ENCODE results near the gene CENPP.
A peak's percentile ranks its signal among the peaks of the same experiment; 100 is the strongest.

The CENPP gene

GRCh38 chr9:92635760-92636159 lies 310.0 kb downstream of the CENPP start:
- no peak for TF ChIP-seq CTCF (conservative IDR thresholded peaks at IDR 0.05; ENCODE audit: low read depth, low read length)
- no peak overlapping the region for H3K4me3 ChIP-seq (ENCODE audit: low read depth, low read length)

GRCh38 chr9:92636627-92637026 lies 310.9 kb downstream of the CENPP start:
- no peak for DNase-seq (ENCODE audit: low read depth)
- peak; percentile 27 for TF ChIP-seq CTCF (conservative IDR thresholded peaks at IDR 0.05; ENCODE audit: low read depth, low read length)
- H3K4me3 ChIP-seq (ENCODE audit: low read depth, low read length): no peak overlapping the region

More at GRCh38 chr9:92635760-92636159, 310.0 kb downstream of the CENPP start:
- no peak for DNase-seq (ENCODE audit: low read depth)

- H3K4me3 ChIP-seq (ENCODE audit: low read depth, low read length): no peak overlapping the region
- no peak for DNase-seq (ENCODE audit: low read depth)
- TF ChIP-seq CTCF (conservative IDR thresholded peaks at IDR 0.05; ENCODE audit: low read depth, low read length): no peak
These were observed 311.6 kb downstream of the CENPP start for GRCh38 chr9:92637326-92637725.

- no peak for DNase-seq (ENCODE audit: low read depth)
- no peak overlapping the region for H3K4me3 ChIP-seq (ENCODE audit: low read depth, low read length)
- no peak for TF ChIP-seq CTCF (conservative IDR thresholded peaks at IDR 0.05; ENCODE audit: low read depth, low read length)
These were observed 312.3 kb downstream of the CENPP start for GRCh38 chr9:92637886-92638620.

GRCh38 chr9:92638621-92639101 lies 312.9 kb downstream of the CENPP start:
- no peak for TF ChIP-seq CTCF (conservative IDR thresholded peaks at IDR 0.05; ENCODE audit: low read depth, low read length)
- DNase-seq (ENCODE audit: low read depth): no peak
- no peak overlapping the region for H3K4me3 ChIP-seq (ENCODE audit: low read depth, low read length)

- H3K4me3 ChIP-seq (ENCODE audit: low read depth, low read length): no peak overlapping the region
- TF ChIP-seq CTCF (conservative IDR thresholded peaks at IDR 0.05; ENCODE audit: low read depth, low read length): no peak
- no peak for DNase-seq (ENCODE audit: low read depth)
These were observed 313.4 kb downstream of the CENPP start for GRCh38 chr9:92639124-92639523.

GRCh38 chr9:92639791-92640271 lies 314.1 kb downstream of the CENPP start:
- H3K4me3 ChIP-seq (ENCODE audit: low read depth, low read length): no peak overlapping the region
- TF ChIP-seq CTCF (conservative IDR thresholded peaks at IDR 0.05; ENCODE audit: low read depth, low read length): no peak
- no peak for DNase-seq (ENCODE audit: low read depth)
